GM12878 (cell line): Measurements from ENCODE around the gene TRIM41. TPM values are rescaled to one million over a fixed set of nuclear protein-coding genes. Genes with fewer than 3 reads are reported as not detected.

Source experiments
- ATAC-seq: fragments of 200-7000 bp; cut with Tn5 transposase; 3 replicates; pipeline ENCODE4 v1.9.1; 2020; ENCODE audit warnings: mild to moderate bottlenecking, moderate library complexity
- BruUV-seq: library from RNA; stranded (reverse); fragments of 400-500 nt; replicated peaks from 2 replicates; lab custom pipeline; 2021; lab: Mats Ljungman, UMichigan
- CTCF ChIA-PET: fragments of 300-600 bp; sonication (Branson Sonifier 250); formaldehyde crosslinking; extraction: SDS; loops from one replicate; lab custom pipeline; 2021; ENCODE audit warnings: inconsistent platforms; lab: Yijun Ruan, JAX
- POLR2A ChIA-PET: fragments of 350-600 bp; formaldehyde crosslinking; extraction: SDS; loops from one replicate; lab custom pipeline; 2021; ENCODE audit warnings: inconsistent platforms; lab: Charles Lee
- RAD21 ChIA-PET: fragments of 300-600 bp; sonication (Branson Sonifier 250); formaldehyde crosslinking; loops from one replicate; lab custom pipeline; 2023; ENCODE audit warnings: antibody characterized with exemption; ENCODE audit not compliant: unreplicated experiment; lab: Charles Lee
- SMC1A ChIA-PET: fragments of 300-600 bp; sonication (Branson Sonifier 250); formaldehyde crosslinking; loops from one replicate; lab custom pipeline; 2023; ENCODE audit not compliant: unreplicated experiment, uncharacterized antibody; lab: Charles Lee
- DNase-seq: peaks from one replicate; pipeline ENCODE4 v3.0.0-alpha.2; 2011; ENCODE audit warnings: low read depth, low spot score
- FAIRE-seq: peaks from 3 replicates; lab custom pipeline; 2011; peaks lifted over from hg19 to GRCh38; lab: Jason Lieb, UNC
- H2AFZ ChIP-seq: 2 replicates; pipeline ENCODE4 v1.6.0; 2011; ENCODE audit warnings: low read depth, low read length, control low read depth; ENCODE audit not compliant: control insufficient read depth
- H3K27ac ChIP-seq: 2 replicates; pipeline ENCODE4 v1.5.1; 2011; ENCODE audit warnings: control low read depth; ENCODE audit not compliant: control insufficient read depth, insufficient read depth
- H3K27me3 ChIP-seq, 2 experiments: replicated peaks in 1 of 2; 2 replicates each; pipeline versions ENCODE4 v1.6.0 to v1.6.1; 2011; ENCODE audit warnings: low read length in 1 of 2; ENCODE audit not compliant: control insufficient read depth in 2 of 2, insufficient read depth in 2 of 2
- H3K36me3 ChIP-seq, 2 experiments: 2 replicates each; pipeline ENCODE4 v1.5.1; 2011; ENCODE audit warnings: low read length in 1 of 2; ENCODE audit not compliant: control insufficient read depth in 2 of 2, insufficient read depth in 2 of 2
- H3K4me1 ChIP-seq: 2 replicates; pipeline ENCODE4 v1.6.1; 2011; ENCODE audit warnings: mild to moderate bottlenecking, low read length, moderate library complexity, mixed read lengths; ENCODE audit not compliant: control insufficient read depth, insufficient read depth
- H3K4me2 ChIP-seq: 2 replicates; pipeline ENCODE4 v1.6.0; 2011; ENCODE audit warnings: control low read depth; ENCODE audit not compliant: control insufficient read depth, insufficient read depth
- H3K4me3 ChIP-seq: fragments of 200-600 bp; sonication (generic); 2 replicates; pipeline ENCODE4 v1.5.1; 2016
- H3K79me2 ChIP-seq: 2 replicates; pipeline ENCODE4 v1.6.0; 2011; ENCODE audit warnings: low read length; ENCODE audit not compliant: control insufficient read depth, insufficient read depth
- H3K9ac ChIP-seq: 2 replicates; pipeline ENCODE4 v1.8.0; 2011; ENCODE audit warnings: low read length, control low read depth, mixed read lengths; ENCODE audit not compliant: control insufficient read depth, insufficient read depth
- H3K9me3 ChIP-seq: replicated peaks from 3 replicates; pipeline ENCODE4 v1.5.1; 2011; ENCODE audit warnings: mild to moderate bottlenecking, low read length; ENCODE audit not compliant: control insufficient read depth, insufficient read depth
- H4K20me1 ChIP-seq: 2 replicates; pipeline ENCODE4 v1.6.0; 2011; ENCODE audit not compliant: control insufficient read depth, insufficient read depth
- BRCA1 ChIP-seq: IDR thresholded peaks from 2 replicates; pipeline ENCODE4 v1.6.1; 2011; ENCODE audit warnings: low read depth, low read length, improper control_type of control experiment
- DPF2 ChIP-seq: fragments of 450-650 bp; IDR thresholded peaks from 2 replicates; pipeline ENCODE4 v1.6.1; 2017; ENCODE audit warnings: mild to moderate bottlenecking
- E4F1 ChIP-seq: fragments of 450-650 bp; IDR thresholded peaks from 2 replicates; pipeline ENCODE4 v1.6.1; 2018; ENCODE audit warnings: borderline replicate concordance, mild to moderate bottlenecking; ENCODE audit not compliant: partially characterized antibody
- EP300 ChIP-seq, 2 experiments: fragments of 150-350 bp in 1 of 2; IDR thresholded peaks; 2 replicates each; pipeline ENCODE4 v1.6.1; 2011 to 2012; ENCODE audit warnings: low read depth in 2 of 2, low read length in 2 of 2, borderline replicate concordance in 1 of 2, improper control_type of control experiment in 1 of 2, inconsistent platforms in 1 of 2; ENCODE audit not compliant: control insufficient read depth in 1 of 2
- HDAC2 ChIP-seq: fragments of 200-600 bp; sonication (generic); IDR thresholded peaks from 2 replicates; pipeline ENCODE4 v1.6.1; 2017
- KDM1A ChIP-seq: fragments of 200-600 bp; sonication (generic); IDR thresholded peaks from 2 replicates; pipeline ENCODE4 v1.6.1; 2016; ENCODE audit warnings: borderline replicate concordance
- KLF5 ChIP-seq: fragments of 450-650 bp; IDR thresholded peaks from 2 replicates; pipeline ENCODE4 v1.6.1; 2014; ENCODE audit warnings: mild to moderate bottlenecking; ENCODE audit not compliant: partially characterized antibody
- NFYA ChIP-seq: IDR thresholded peaks from 2 replicates; pipeline ENCODE4 v1.6.1; 2011; ENCODE audit warnings: low read depth, mild to moderate bottlenecking, low read length, improper control_type of control experiment, borderline replicate concordance
- NR2C1 ChIP-seq: fragments of 450-650 bp; IDR thresholded peaks from 2 replicates; pipeline ENCODE4 v1.6.1; 2017; ENCODE audit warnings: antibody characterized with exemption, mild to moderate bottlenecking, moderate library complexity
- NR2F1 ChIP-seq: fragments of 450-650 bp; conservative IDR thresholded peaks from 2 replicates; pipeline ENCODE4 v1.6.1; 2017; ENCODE audit warnings: mild to moderate bottlenecking
- PAX8 ChIP-seq: fragments of 450-650 bp; IDR thresholded peaks from 2 replicates; pipeline ENCODE4 v1.6.1; 2017; ENCODE audit warnings: mild to moderate bottlenecking, moderate library complexity
- POLR2A ChIP-seq: IDR thresholded peaks from 2 replicates; pipeline ENCODE4 v1.6.1; 2011; ENCODE audit warnings: low read depth, mild to moderate bottlenecking, low read length
- POLR2AphosphoS2 ChIP-seq: IDR thresholded peaks from 2 replicates; pipeline ENCODE4 v1.6.1; 2011; ENCODE audit warnings: low read depth, mild to moderate bottlenecking, low read length, improper control_type of control experiment, moderate library complexity
- RB1 ChIP-seq: fragments of 450-650 bp; formaldehyde crosslinking; IDR thresholded peaks from 2 replicates; pipeline ENCODE4 v1.6.1; 2017; ENCODE audit warnings: mild to moderate bottlenecking, borderline replicate concordance
- RUNX3 ChIP-seq: IDR thresholded peaks from 2 replicates; pipeline ENCODE4 v1.6.1; 2012; ENCODE audit warnings: low read length, inconsistent platforms
- SMC3 ChIP-seq: IDR thresholded peaks from 2 replicates; pipeline ENCODE4 v1.6.1; 2011; ENCODE audit warnings: low read length, improper control_type of control experiment, borderline replicate concordance
- TAF1 ChIP-seq: IDR thresholded peaks from 2 replicates; pipeline ENCODE4 v1.6.1; 2011; ENCODE audit warnings: mild to moderate bottlenecking, low read depth, low read length, borderline replicate concordance
- ZNF274 ChIP-seq: IDR thresholded peaks from one replicate; pipeline ENCODE4 v1.8.0; 2011; ENCODE audit not compliant: insufficient read length, insufficient read depth
- WGBS: methylation state at CpG from one replicate; pipeline ENCODE4 v1.1.6; 2016; ENCODE audit warnings: low lambda C conversion rate; ENCODE audit not compliant: insufficient replicate concordance, insufficient coverage; ENCODE audit errors: missing lambda C conversion rate; 5-methylcytosine and 5-hydroxymethylcytosine counted together
- in situ Hi-C: fragments of 300-500 bp; cut with MboI; formaldehyde crosslinking; loops from 9 replicates; pipeline ENCODE4 v1.14.3; 2018; ENCODE audit warnings: mixed read lengths
- intact Hi-C: fragments of 100-400 bp; cut with micrococcal nuclease; formaldehyde crosslinking; loops from one replicate; pipeline ENCODE4 v1.14.2; 2022; ENCODE audit not compliant: unreplicated experiment
- polyA plus RNA-seq, 11 experiments: library from polyadenylated mRNA; depleted of rRNA in 4 of 11; unstranded in 6 of 11; stranded (reverse) in 5 of 11; fragments of >200 nt; fragmentation: Nextera tagmentation in 4 of 11; fragmentation: Illumina TruSeq in 1 of 11; extraction: Ambion mirVana in 4 of 11; extraction: Trizol in 1 of 11; gene quantifications; 1 replicate in 1 of 11; 2 replicates in 10 of 11; pipeline versions ENCODE4 v1.2.1 to v1.2.3, GENCODE V29; 2011 to 2016; ENCODE audit warnings: inconsistent platforms in 2 of 11, missing spikeins in 2 of 11, low read depth in 1 of 11
- total RNA-seq, 4 experiments: library from RNA; depleted of rRNA in 3 of 4; stranded (reverse); fragments of >200 nt in 3 of 4; fragmentation: Illumina TruSeq in 1 of 4; extraction: Trizol in 1 of 4; gene quantifications; 2 replicates each; pipeline versions ENCODE4 v1.2.1 to v1.2.3, GENCODE V29; 2013 to 2021
- TF ChIP-seq, protein P1 (sequence below): fragments of 450-650 bp; IDR thresholded peaks from 2 replicates; pipeline ENCODE4 v1.6.1; 2018; ENCODE audit warnings: mild to moderate bottlenecking, low read depth, moderate library complexity; ENCODE audit not compliant: partially characterized antibody

Gene TRIM41
- total and polyA plus RNA-seq, 10 of the 15 experiments (the other 5 are each of a cell fraction or from before 2014, with no cell fraction given), result 1.0 to 28.9 (median 10.6) TPM

GRCh38 chr5:181281984-181282316, 58.9 kb downstream of the TRIM41 start:
- TF ChIP-seq SMC3 (no peak), RB1 (no peak), E4F1 (no peak), EP300 (IDR thresholded peaks at IDR 0.05; ENCODE audit: borderline replicate concordance in 1 of 2, control insufficient read depth in 1 of 2, low read depth in 2 of 2, low read length in 2 of 2) (no peak), KLF5 (no peak), POLR2A (no peak), HDAC2 (no peak), NR2F1 (no peak), ZNF274 (no peak), NR2C1 (no peak), POLR2AphosphoS2 (no peak), TAF1 (no peak), KDM1A (no peak), NFYA (no peak), DPF2 (no peak), PAX8 (no peak), RUNX3 (no peak), BRCA1 (no peak)
- TF ChIP-seq, protein P1, sequence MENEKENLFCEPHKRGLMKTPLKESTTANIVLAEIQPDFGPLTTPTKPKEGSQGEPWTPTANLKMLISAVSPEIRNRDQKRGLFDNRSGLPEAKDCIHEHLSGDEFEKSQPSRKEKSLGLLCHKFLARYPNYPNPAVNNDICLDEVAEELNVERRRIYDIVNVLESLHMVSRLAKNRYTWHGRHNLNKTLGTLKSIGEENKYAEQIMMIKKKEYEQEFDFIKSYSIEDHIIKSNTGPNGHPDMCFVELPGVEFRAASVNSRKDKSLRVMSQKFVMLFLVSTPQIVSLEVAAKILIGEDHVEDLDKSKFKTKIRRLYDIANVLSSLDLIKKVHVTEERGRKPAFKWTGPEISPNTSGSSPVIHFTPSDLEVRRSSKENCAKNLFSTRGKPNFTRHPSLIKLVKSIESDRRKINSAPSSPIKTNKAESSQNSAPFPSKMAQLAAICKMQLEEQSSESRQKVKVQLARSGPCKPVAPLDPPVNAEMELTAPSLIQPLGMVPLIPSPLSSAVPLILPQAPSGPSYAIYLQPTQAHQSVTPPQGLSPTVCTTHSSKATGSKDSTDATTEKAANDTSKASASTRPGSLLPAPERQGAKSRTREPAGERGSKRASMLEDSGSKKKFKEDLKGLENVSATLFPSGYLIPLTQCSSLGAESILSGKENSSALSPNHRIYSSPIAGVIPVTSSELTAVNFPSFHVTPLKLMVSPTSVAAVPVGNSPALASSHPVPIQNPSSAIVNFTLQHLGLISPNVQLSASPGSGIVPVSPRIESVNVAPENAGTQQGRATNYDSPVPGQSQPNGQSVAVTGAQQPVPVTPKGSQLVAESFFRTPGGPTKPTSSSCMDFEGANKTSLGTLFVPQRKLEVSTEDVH, result no peak
- 86% methylated on average over 18 of the region's 18 CpGs for WGBS
- ChIA-PET CTCF (no interaction called here), POLR2A (no interaction called here), RAD21 (no interaction called here), SMC1A (no interaction called here)
- DNase-seq, result no peak
- BruUV-seq, result no TSS peak
- Histone ChIP-seq H3K4me3 (no peak overlapping the region), H3K79me2 (no peaks in the 10 kb centered on the region), H3K36me3 (no peaks in the 10 kb centered on the region), H3K9ac (no peak overlapping the region), H3K27me3 (no peaks in the 10 kb centered on the region), H3K9me3 (no peaks in the 10 kb centered on the region), H3K27ac (no peak overlapping the region), H2AFZ (no peak overlapping the region), H3K4me2 (no peak overlapping the region), H3K4me1 (peaks cover 3% of the 10 kb centered on the region; the same call in 1 of the 2 replicates), H4K20me1 (no peaks in the 10 kb centered on the region)
- intact Hi-C loops (no loop called here), in situ Hi-C loops (no loop called here)
- FAIRE-seq, result no peak
- ATAC-seq, result no peak
